K562 (cell line): ENCODE measurements around the gene LUM. TPM values are rescaled to one million over a fixed set of nuclear protein-coding genes. Genes with fewer than 3 reads are reported as not detected.

ENCODE experiments used
- ATAC-seq: fragments of 200-7000 bp; cut with Tn5 transposase; 3 replicates; pipeline ENCODE4 v1.9.1; 2020; ENCODE audit warnings: moderate library complexity
- BruUV-seq: library from RNA; stranded (reverse); fragments of 400-500 nt; replicated peaks from 2 replicates; lab custom pipeline; 2021; lab: Mats Ljungman, UMichigan
- CTCF ChIA-PET: fragments of 300-600 bp; formaldehyde crosslinking; extraction: SDS; loops from one replicate; lab custom pipeline; 2021; ENCODE audit warnings: low intra/inter-chr PET ratio; lab: Yijun Ruan, JAX
- POLR2A ChIA-PET: fragments of 300-600, 350-650 bp; sonication (Branson Sonifier 250); formaldehyde crosslinking; extraction: SDS; loops from one replicate; lab custom pipeline; 2021; ENCODE audit warnings: antibody characterized with exemption, inconsistent platforms; lab: Yijun Ruan, JAX
- DNase-seq, 4 experiments: peaks; one replicate each; pipeline versions ENCODE4 v3.0.0 to v3.0.0-alpha.2; 2011 to 2018; ENCODE audit warnings: low spot score in 3 of 4, mixed read lengths in 3 of 4; ENCODE audit errors: extremely low read depth in 1 of 4
- FAIRE-seq: peaks from 2 replicates; lab custom pipeline; 2011; peaks lifted over from hg19 to GRCh38; lab: Jason Lieb, UNC
- H2AFZ ChIP-seq: 2 replicates; pipeline ENCODE4 v1.6.0; 2011; ENCODE audit warnings: low read depth, low read length, control low read depth, inconsistent platforms
- H3K27ac ChIP-seq: fragments of 200-600 bp; 3 replicates; pipeline ENCODE4 v1.8.0; 2011; ENCODE audit warnings: low read depth, mild to moderate bottlenecking, control low read depth, inconsistent platforms, low read length, moderate library complexity, mixed read lengths; ENCODE audit errors: extremely low read depth
- H3K27me3 ChIP-seq, 2 experiments: fragments of 300-600 bp in 1 of 2; 2 replicates in 1 of 2; 3 replicates in 1 of 2; pipeline versions ENCODE4 v1.6.0 to v1.8.0; 2011; ENCODE audit warnings: inconsistent platforms in 2 of 2, low read length in 2 of 2, mild to moderate bottlenecking in 1 of 2, mixed read lengths in 1 of 2, moderate library complexity in 1 of 2; ENCODE audit not compliant: control insufficient read depth in 2 of 2, insufficient read depth in 2 of 2
- H3K36me3 ChIP-seq: fragments of 300-600 bp; 3 replicates; pipeline ENCODE4 v1.8.0; 2011; ENCODE audit warnings: mild to moderate bottlenecking, low read length, inconsistent platforms; ENCODE audit not compliant: control insufficient read depth, insufficient read depth
- H3K4me1 ChIP-seq, 2 experiments: fragments of 200-600 bp in 1 of 2; replicated peaks in 1 of 2; 2 replicates in 1 of 2; 3 replicates in 1 of 2; pipeline versions ENCODE4 v1.5.1 to v1.8.0; 2011; ENCODE audit warnings: inconsistent platforms in 2 of 2, low read length in 2 of 2, mild to moderate bottlenecking in 1 of 2, mixed read lengths in 1 of 2, moderate library complexity in 1 of 2; ENCODE audit not compliant: control insufficient read depth in 2 of 2, insufficient read depth in 2 of 2
- H3K4me2 ChIP-seq: 2 replicates; pipeline ENCODE4 v1.6.1; 2011; ENCODE audit warnings: low read length, control low read depth, inconsistent platforms, mixed read lengths; ENCODE audit not compliant: insufficient read depth
- H3K4me3 ChIP-seq: fragments of 200-600 bp; sonication (generic), shearing (Covaris generic); 2 replicates; pipeline ENCODE4 v1.5.1; 2016; ENCODE audit warnings: control low read depth, inconsistent platforms
- H3K79me2 ChIP-seq: fragments of 200-600 bp; 3 replicates; pipeline ENCODE4 v1.8.0; 2011; ENCODE audit warnings: low read length, inconsistent platforms; ENCODE audit not compliant: control insufficient read depth, insufficient read depth
- H3K9ac ChIP-seq, 2 experiments: 2 replicates each; pipeline versions ENCODE4 v1.6.0 to v1.6.1; 2011; ENCODE audit warnings: low read depth in 2 of 2, low read length in 2 of 2, control low read depth in 1 of 2, inconsistent platforms in 1 of 2, mild to moderate bottlenecking in 1 of 2, mixed read lengths in 1 of 2; ENCODE audit not compliant: insufficient read depth in 1 of 2
- H3K9me1 ChIP-seq: one replicate; pipeline ENCODE4 v1.6.0; 2011; ENCODE audit warnings: inconsistent platforms, mild to moderate bottlenecking, low read length, moderate library complexity; ENCODE audit not compliant: control insufficient read depth, insufficient read depth
- H3K9me3 ChIP-seq: replicated peaks from 2 replicates; pipeline ENCODE4 v1.5.1; 2011; ENCODE audit warnings: low read depth, low read length, inconsistent platforms; ENCODE audit not compliant: control insufficient read depth, insufficient read depth
- H4K20me1 ChIP-seq: replicated peaks from 2 replicates; pipeline ENCODE4 v1.6.1; 2011; ENCODE audit warnings: low read length, inconsistent platforms, mixed read lengths; ENCODE audit not compliant: control insufficient read depth, insufficient read depth
- ILF3 ChIP-seq: fragments of 450-650 bp; IDR thresholded peaks from 2 replicates; pipeline ENCODE4 v1.6.1; 2018; ENCODE audit warnings: antibody characterized with exemption, mild to moderate bottlenecking, moderate library complexity, borderline replicate concordance
- TEAD2 ChIP-seq: fragments of 450-650 bp; IDR thresholded peaks from 2 replicates; pipeline ENCODE4 v1.6.1; 2016; ENCODE audit warnings: missing genetic modification characterization, control low read depth, missing compliant biosample characterization
- WGBS: fragments of 100-300 bp; shearing (Covaris generic); methylation state at CpG from one replicate; pipeline ENCODE4 v1.1.6; 2016; ENCODE audit warnings: low coverage, mixed read lengths; ENCODE audit not compliant: insufficient coverage; ENCODE audit errors: missing lambda C conversion rate; 5-methylcytosine and 5-hydroxymethylcytosine counted together
- in situ Hi-C: fragments of 300-500 bp; cut with MboI; formaldehyde crosslinking; loops from 4 replicates; pipeline ENCODE4 v1.15.0; 2018; ENCODE audit warnings: inconsistent platforms, mixed read lengths
- intact Hi-C: fragments of 100-400 bp; cut with micrococcal nuclease; formaldehyde crosslinking; loops from 2 replicates; pipeline ENCODE4 v1.14.2; 2022
- polyA plus RNA-seq, 8 experiments: library from polyadenylated mRNA; depleted of rRNA in 4 of 8; stranded (reverse) in 5 of 8; unstranded in 3 of 8; fragments of >200 nt; fragmentation: Nextera tagmentation in 2 of 8; fragmentation: Illumina TruSeq in 1 of 8; extraction: Ambion mirVana in 2 of 8; extraction: Trizol in 1 of 8; gene quantifications; 2 replicates each; pipeline versions ENCODE4 v1.2.1 to v1.2.3, GENCODE V29; 2011 to 2014; ENCODE audit warnings: inconsistent platforms in 1 of 8, missing spikeins in 1 of 8
- total RNA-seq, 7 experiments: library from RNA; depleted of rRNA in 6 of 7; stranded (reverse); fragments of >200 nt in 6 of 7; fragmentation: Illumina TruSeq in 2 of 7; extraction: Trizol in 2 of 7; gene quantifications; 2 replicates each; pipeline versions ENCODE4 v1.2.1 to v1.2.3, GENCODE V29; 2011 to 2021; ENCODE audit warnings: low replicate concordance in 1 of 7

Gene LUM
- total and polyA plus RNA-seq, 9 of the 15 experiments (the other 6 are each of a cell fraction or from before 2014, with no cell fraction given): 0.40 TPM; not detected in 8

GRCh38 chr12:91053951-91054715 is 57.2 kb downstream of the LUM start:
- WGBS: 2% methylated on average over 4 of the region's 4 CpGs
- in situ Hi-C loops: no loop called here
- BruUV-seq: no TSS peak
- Histone ChIP-seq H3K4me2 (no peak overlapping the region), H2AFZ (no peak overlapping the region), H3K27ac (no peak overlapping the region), H3K9me3 (0 out of 2 replicates have a peak, but pooled peaks cover 2% of the 10 kb centered on the region)
- no peak for FAIRE-seq
- ATAC-seq: no peak
- TF ChIP-seq ILF3: no peak
- no peak for TF ChIP-seq TEAD2 (tag)
- TF ChIP-seq, all 486 proteins: peak for 0
- Histone ChIP-seq H3K27me3 (no peaks in the 10 kb centered on the region), H4K20me1 (no peaks in the 10 kb centered on the region), H3K9ac (no peak overlapping the region), H3K36me3 (no peaks in the 10 kb centered on the region), H3K79me2 (no peaks in the 10 kb centered on the region), H3K4me1 (no peaks in the 10 kb centered on the region), H3K9me1 (no peaks in the 10 kb centered on the region), H3K4me3 (no peak overlapping the region)
- no peak for DNase-seq
- POLR2A ChIA-PET: no interaction called here
- CTCF ChIA-PET: no interaction called here
- intact Hi-C loops: no loop called here

Other genes starting within 250 kb of the LUM start
- not detected in 2 replicates for gene CCER1, start 156.3 kb downstream of the LUM start, total RNA-seq (2014; rRNA removed)
- gene CCER1, start 156.3 kb downstream of the LUM start, total RNA-seq (2014; rRNA removed; fragmentation: Illumina TruSeq; extraction: Trizol): not detected in 2 replicates
- not detected in 2 replicates for gene CCER1, start 156.3 kb downstream of the LUM start, total RNA-seq (2015; rRNA removed; fragmentation: Illumina TruSeq; extraction: Trizol)
- gene CCER1, start 156.3 kb downstream of the LUM start, total RNA-seq (2021): not detected in 2 replicates
- gene CCER1, start 156.3 kb downstream of the LUM start, polyA plus RNA-seq (2011; rRNA removed): not detected in 2 replicates
- gene CCER1, start 156.3 kb downstream of the LUM start, polyA plus RNA-seq (2014; fragmentation: Illumina TruSeq; extraction: Trizol): not detected in 2 replicates
- not detected for gene CCER1, start 156.3 kb downstream of the LUM start, polyA plus RNA-seq (2014; fragmentation: Nextera tagmentation; extraction: Ambion mirVana)
- not detected in 2 replicates for gene CCER1, start 156.3 kb downstream of the LUM start, polyA plus RNA-seq (2014; rRNA removed)
- gene EPYC, start 106.5 kb downstream of the LUM start, total RNA-seq (2014; rRNA removed): not detected in 2 replicates
- gene EPYC, start 106.5 kb downstream of the LUM start, total RNA-seq (2014; rRNA removed; fragmentation: Illumina TruSeq; extraction: Trizol): not detected in 2 replicates
- gene EPYC, start 106.5 kb downstream of the LUM start, total RNA-seq (2015; rRNA removed; fragmentation: Illumina TruSeq; extraction: Trizol): not detected in 2 replicates
- gene EPYC, start 106.5 kb downstream of the LUM start, total RNA-seq (2021): not detected in 2 replicates
- gene EPYC, start 106.5 kb downstream of the LUM start, polyA plus RNA-seq (2011; rRNA removed): not detected in 2 replicates
- not detected in 2 replicates for gene EPYC, start 106.5 kb downstream of the LUM start, polyA plus RNA-seq (2014; fragmentation: Illumina TruSeq; extraction: Trizol)
- gene EPYC, start 106.5 kb downstream of the LUM start, polyA plus RNA-seq (2014; fragmentation: Nextera tagmentation; extraction: Ambion mirVana): not detected
- not detected in 2 replicates for gene EPYC, start 106.5 kb downstream of the LUM start, polyA plus RNA-seq (2014; rRNA removed)
- not detected in 2 replicates for gene KERA, start 53.5 kb downstream of the LUM start, total RNA-seq (2014; rRNA removed)
- gene KERA, start 53.5 kb downstream of the LUM start, total RNA-seq (2014; rRNA removed; fragmentation: Illumina TruSeq; extraction: Trizol): not detected in 2 replicates
- gene KERA, start 53.5 kb downstream of the LUM start, total RNA-seq (2015; rRNA removed; fragmentation: Illumina TruSeq; extraction: Trizol): not detected in 2 replicates
- not detected in 2 replicates for gene KERA, start 53.5 kb downstream of the LUM start, total RNA-seq (2021)
- gene KERA, start 53.5 kb downstream of the LUM start, polyA plus RNA-seq (2011; rRNA removed): not detected in 2 replicates
- not detected in 2 replicates for gene KERA, start 53.5 kb downstream of the LUM start, polyA plus RNA-seq (2014; fragmentation: Illumina TruSeq; extraction: Trizol)
- not detected for gene KERA, start 53.5 kb downstream of the LUM start, polyA plus RNA-seq (2014; fragmentation: Nextera tagmentation; extraction: Ambion mirVana)
- not detected in 2 replicates for gene KERA, start 53.5 kb downstream of the LUM start, polyA plus RNA-seq (2014; rRNA removed)
- 0.14 TPM in 1 of 2 replicates, not detected in the other for gene DCN, start 71.3 kb upstream of the LUM start, total RNA-seq (2014; rRNA removed)
- gene DCN, start 71.3 kb upstream of the LUM start, total RNA-seq (2014; rRNA removed; fragmentation: Illumina TruSeq; extraction: Trizol): 0.22 and 0.48 TPM in 2 replicates
- gene DCN, start 71.3 kb upstream of the LUM start, total RNA-seq (2015; rRNA removed; fragmentation: Illumina TruSeq; extraction: Trizol): 0.45 and 0.54 TPM in 2 replicates
- gene DCN, start 71.3 kb upstream of the LUM start, total RNA-seq (2021): 2.3 and 2.4 TPM in 2 replicates
- gene DCN, start 71.3 kb upstream of the LUM start, polyA plus RNA-seq (2011; rRNA removed): 0.49 and 0.85 TPM in 2 replicates
- gene DCN, start 71.3 kb upstream of the LUM start, polyA plus RNA-seq (2014; fragmentation: Illumina TruSeq; extraction: Trizol): 0.39 and 3.6 TPM in 2 replicates
- gene DCN, start 71.3 kb upstream of the LUM start, polyA plus RNA-seq (2014; fragmentation: Nextera tagmentation; extraction: Ambion mirVana): under 1 TPM in 1 of 2 experiments, not detected in 1; 0.08 TPM
- gene DCN, start 71.3 kb upstream of the LUM start, polyA plus RNA-seq (2014; rRNA removed): 0.24 and 0.67 TPM in 2 replicates